Measurements from ENCODE around the gene GULP1.
A peak's percentile ranks its signal among the peaks of the same experiment; 100 is the strongest.

GULP1 gene

GRCh38 chr2:188322569-188323551 is 31.2 kb downstream of the GULP1 start:
- no peak for DNase-seq (ENCODE audit: low spot score)

GRCh38 chr2:188324067-188324466 is 32.4 kb downstream of the GULP1 start:
- no peak for DNase-seq (ENCODE audit: low spot score)

GRCh38 chr2:188326290-188326668 is 34.6 kb downstream of the GULP1 start:
- no peak for DNase-seq (ENCODE audit: low spot score)

GRCh38 chr2:188326669-188327301 is 35.1 kb downstream of the GULP1 start:
- DNase-seq (ENCODE audit: low spot score): peak; percentile 89

GRCh38 chr2:188327518-188328213 is 36.0 kb downstream of the GULP1 start:
- DNase-seq (ENCODE audit: low spot score): no peak

GRCh38 chr2:188328419-188328818 is 36.7 kb downstream of the GULP1 start:
- no peak for DNase-seq (ENCODE audit: low spot score)

- no peak for DNase-seq (ENCODE audit: low spot score)
Measured at GRCh38 chr2:188330316-188331053, 38.8 kb downstream of the GULP1 start.

GRCh38 chr2:188332619-188333018 is 40.9 kb downstream of the GULP1 start:
- DNase-seq (ENCODE audit: low spot score): no peak

GRCh38 chr2:188333751-188334524 is 42.3 kb downstream of the GULP1 start:
- peak; percentile 91 for DNase-seq (ENCODE audit: low spot score)

GRCh38 chr2:188338463-188338862 is 46.8 kb downstream of the GULP1 start:
- DNase-seq (ENCODE audit: low spot score): no peak

GRCh38 chr2:188340257-188340656 is 48.6 kb downstream of the GULP1 start:
- no peak for DNase-seq (ENCODE audit: low spot score)

- DNase-seq (ENCODE audit: low spot score): no peak
Measured at GRCh38 chr2:188345020-188345419, 53.3 kb downstream of the GULP1 start.

GRCh38 chr2:188345426-188345825 is 53.8 kb downstream of the GULP1 start:
- DNase-seq (ENCODE audit: low spot score): no peak

- no peak for DNase-seq (ENCODE audit: low spot score)
Measured at GRCh38 chr2:188345831-188346458, 54.3 kb downstream of the GULP1 start.

- no peak for DNase-seq (ENCODE audit: low spot score)
Measured at GRCh38 chr2:188349019-188349418, 57.3 kb downstream of the GULP1 start.

GRCh38 chr2:188353282-188353681 is 61.6 kb downstream of the GULP1 start:
- DNase-seq (ENCODE audit: low spot score): no peak

GRCh38 chr2:188360485-188361263 is 69.0 kb downstream of the GULP1 start:
- DNase-seq (ENCODE audit: low spot score): no peak

- no peak for DNase-seq (ENCODE audit: low spot score)
Measured at GRCh38 chr2:188364033-188364630, 72.5 kb downstream of the GULP1 start.

- no peak for DNase-seq (ENCODE audit: low spot score)
Measured at GRCh38 chr2:188365058-188365641, 73.5 kb downstream of the GULP1 start.
